Tibial artery (tissue), 4 donors: ENCODE results near the gene GAD1.
A peak's percentile ranks its signal among the peaks of the same experiment; 100 is the strongest.

Source experiments
- DNase-seq, 2 donors: peaks; one replicate each; pipeline ENCODE4 v3.0.0-alpha.2; 2019
- H3K27ac ChIP-seq, 2 donors: fragments of 200-600 bp; sonication (generic) in 1 of 2; 1 replicate in 1 of 2; 2 replicates in 1 of 2; pipeline ENCODE4 v1.5.1; 2018 to 2019; ENCODE audit warnings: mild to moderate bottlenecking in 1 of 2
- H3K27me3 ChIP-seq, 2 donors: fragments of 200-600 bp; sonication (generic) in 1 of 2; one replicate each; pipeline versions ENCODE4 v1.5.1 to v1.6.0; 2016 to 2019
- H3K36me3 ChIP-seq, 3 donors: fragments of 200-600 bp; sonication (generic) in 2 of 3; one replicate each; pipeline ENCODE4 v1.5.1; 2016 to 2019; ENCODE audit warnings: mild to moderate bottlenecking in 2 of 3
- H3K4me1 ChIP-seq, 4 donors: fragments of 200-600 bp; sonication (generic) in 2 of 4; 1 replicate in 3 of 4; 2 replicates in 1 of 4; pipeline ENCODE4 v1.5.1; 2016 to 2019
- H3K4me3 ChIP-seq, 2 donors: fragments of 200-600 bp; sonication (generic) in 1 of 2; 1 replicate in 1 of 2; 2 replicates in 1 of 2; pipeline ENCODE4 v1.5.1; 2018 to 2019; ENCODE audit warnings: mild to moderate bottlenecking in 2 of 2
- H3K9me3 ChIP-seq, 3 donors: fragments of 200-600 bp; sonication (generic) in 1 of 3; one replicate each; pipeline ENCODE4 v1.5.1; 2016 to 2019
- intact Hi-C: fragments of 100-400 bp; cut with DNase I; formaldehyde crosslinking; loops from one replicate; pipeline ENCODE4 v1.15.0; 2023; ENCODE audit warnings: low total_unique reads
- TF ChIP-seq, protein P1 (sequence below), 2 experiments: fragments of 200-600 bp in 1 of 2; fragments of 450-650 bp in 1 of 2; IDR thresholded peaks; one replicate each; pipeline ENCODE4 v1.5.1; 2017 to 2019; ENCODE audit warnings: antibody characterized with exemption in 2 of 2, mild to moderate bottlenecking in 1 of 2, moderate library complexity in 1 of 2

GAD1 gene

DNA sequence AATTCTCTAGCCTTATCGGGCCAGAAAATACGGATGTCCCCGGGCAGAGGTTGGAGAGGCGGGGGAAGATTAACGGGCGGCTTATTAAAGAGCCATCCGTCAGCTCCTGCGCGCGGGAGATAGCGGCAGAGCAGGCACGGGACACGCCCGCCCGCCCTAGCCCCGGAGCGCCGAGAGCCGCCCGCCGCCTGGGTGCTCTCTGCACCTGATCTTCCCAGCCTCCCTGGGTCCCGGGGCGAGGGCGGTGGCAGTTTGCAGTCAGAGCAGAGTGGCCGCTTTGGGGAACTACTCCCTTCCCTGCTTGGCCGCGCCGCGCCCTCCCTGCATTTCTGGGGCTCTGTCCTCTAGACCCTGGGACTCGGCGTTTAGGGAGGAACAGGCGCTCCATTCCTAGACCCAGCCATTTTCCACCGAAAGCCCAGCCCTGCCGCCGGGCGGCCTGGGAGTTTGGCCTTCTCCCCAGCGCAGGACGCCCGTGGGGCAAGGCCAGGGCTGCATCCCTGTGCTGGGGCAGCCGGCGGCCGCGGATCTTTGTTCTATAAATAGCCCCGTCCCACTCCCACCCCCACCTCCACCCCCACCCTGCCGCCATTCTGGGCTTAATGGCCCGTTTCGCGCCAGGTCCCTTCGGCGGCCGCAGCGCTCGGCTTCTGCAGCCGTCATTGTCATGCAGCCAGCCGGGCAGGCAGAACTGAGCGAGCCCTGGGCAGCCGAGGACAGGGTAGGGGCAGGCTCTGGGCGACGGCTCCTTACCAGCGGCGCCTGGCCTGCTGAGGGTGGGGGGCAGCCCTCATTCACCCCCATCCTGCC lies 6.6 kb downstream of the GAD1 start:
- Histone ChIP-seq H3K4me1 (peaks cover 0 to 56% (median 44%) of the 10 kb centered on the region in 4 donors), H3K4me3 (peak overlapping the region; percentile 42 to 58), H3K9me3 (no peaks in the 10 kb centered on the region), H3K27me3 (peaks cover 2 to 45% of the 10 kb centered on the region in 2 donors), H3K36me3 (no peaks in the 10 kb centered on the region), H3K27ac (peak overlapping the region in 1 of 2 donors; percentile 64)
- TF ChIP-seq, protein P1, sequence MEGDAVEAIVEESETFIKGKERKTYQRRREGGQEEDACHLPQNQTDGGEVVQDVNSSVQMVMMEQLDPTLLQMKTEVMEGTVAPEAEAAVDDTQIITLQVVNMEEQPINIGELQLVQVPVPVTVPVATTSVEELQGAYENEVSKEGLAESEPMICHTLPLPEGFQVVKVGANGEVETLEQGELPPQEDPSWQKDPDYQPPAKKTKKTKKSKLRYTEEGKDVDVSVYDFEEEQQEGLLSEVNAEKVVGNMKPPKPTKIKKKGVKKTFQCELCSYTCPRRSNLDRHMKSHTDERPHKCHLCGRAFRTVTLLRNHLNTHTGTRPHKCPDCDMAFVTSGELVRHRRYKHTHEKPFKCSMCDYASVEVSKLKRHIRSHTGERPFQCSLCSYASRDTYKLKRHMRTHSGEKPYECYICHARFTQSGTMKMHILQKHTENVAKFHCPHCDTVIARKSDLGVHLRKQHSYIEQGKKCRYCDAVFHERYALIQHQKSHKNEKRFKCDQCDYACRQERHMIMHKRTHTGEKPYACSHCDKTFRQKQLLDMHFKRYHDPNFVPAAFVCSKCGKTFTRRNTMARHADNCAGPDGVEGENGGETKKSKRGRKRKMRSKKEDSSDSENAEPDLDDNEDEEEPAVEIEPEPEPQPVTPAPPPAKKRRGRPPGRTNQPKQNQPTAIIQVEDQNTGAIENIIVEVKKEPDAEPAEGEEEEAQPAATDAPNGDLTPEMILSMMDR (IDR thresholded peaks at IDR 0.05), result no peak
- no peak for DNase-seq
- intact Hi-C loops, result no loop called here

DNA sequence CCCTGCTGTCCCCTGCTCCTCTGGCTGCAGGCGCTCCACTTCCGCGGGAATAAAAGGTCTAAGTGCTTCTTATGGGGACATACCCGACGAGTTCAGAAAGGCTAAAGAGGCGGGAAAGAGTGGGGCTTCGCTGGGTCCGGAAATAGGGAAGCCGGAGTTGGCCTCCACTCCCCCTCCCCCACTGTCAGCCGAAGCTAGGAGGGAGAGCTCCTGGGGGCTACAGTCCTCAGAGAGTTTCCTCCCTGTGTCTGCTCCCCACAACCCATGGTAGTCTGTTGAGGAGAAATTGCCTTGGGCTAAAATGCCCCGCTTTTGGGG lies 7.2 kb downstream of the GAD1 start:
- no peak for DNase-seq
- H3K27me3 ChIP-seq, result peaks cover 2 to 39% of the 10 kb centered on the region in 2 donors
- TF ChIP-seq, protein P1 (IDR thresholded peaks at IDR 0.05), result no peak
- H3K9me3 ChIP-seq, result no peaks in the 10 kb centered on the region
- peaks cover 0 to 50% (median 39%) of the 10 kb centered on the region in 4 donors for H3K4me1 ChIP-seq
- H3K4me3 ChIP-seq, result peak overlapping the region; percentile 42 to 58
- intact Hi-C loops, result no loop called here
- no peaks in the 10 kb centered on the region for H3K36me3 ChIP-seq
- H3K27ac ChIP-seq, result peak overlapping the region in 1 of 2 donors; percentile 64

DNA sequence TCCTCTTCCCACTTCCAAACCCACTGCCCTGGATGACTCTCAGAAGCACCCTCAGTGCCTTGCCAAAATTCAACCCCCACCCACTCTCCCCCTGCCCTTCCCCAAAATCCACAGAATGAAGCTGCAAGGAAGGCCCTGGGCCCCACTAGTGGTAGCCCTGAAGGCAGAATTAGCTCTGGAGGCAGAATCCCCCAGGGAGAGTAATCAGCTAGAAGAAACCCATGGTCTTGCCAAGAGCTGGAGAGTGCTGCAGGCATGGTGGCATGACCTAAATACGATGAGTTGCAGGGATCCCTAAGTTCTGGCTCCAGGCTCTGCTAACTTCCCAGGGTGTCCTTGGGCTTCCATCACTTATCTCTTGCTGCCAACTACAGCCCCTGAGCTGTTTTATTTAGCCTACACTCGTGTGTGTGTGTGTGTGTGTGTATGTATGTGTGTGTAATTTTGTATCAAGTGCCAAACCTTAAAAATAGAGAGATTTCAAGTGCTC lies 7.9 kb downstream of the GAD1 start:
- TF ChIP-seq, protein P1 (IDR thresholded peaks at IDR 0.05), result no peak
- Histone ChIP-seq H3K27ac (no peak overlapping the region), H3K4me3 (no peak overlapping the region), H3K9me3 (no peaks in the 10 kb centered on the region), H3K27me3 (peaks cover 2 to 32% of the 10 kb centered on the region in 2 donors), H3K36me3 (no peaks in the 10 kb centered on the region), H3K4me1 (peaks cover 0 to 50% (median 38%) of the 10 kb centered on the region in 4 donors)
- intact Hi-C loops, result no loop called here
- DNase-seq, result no peak

DNA sequence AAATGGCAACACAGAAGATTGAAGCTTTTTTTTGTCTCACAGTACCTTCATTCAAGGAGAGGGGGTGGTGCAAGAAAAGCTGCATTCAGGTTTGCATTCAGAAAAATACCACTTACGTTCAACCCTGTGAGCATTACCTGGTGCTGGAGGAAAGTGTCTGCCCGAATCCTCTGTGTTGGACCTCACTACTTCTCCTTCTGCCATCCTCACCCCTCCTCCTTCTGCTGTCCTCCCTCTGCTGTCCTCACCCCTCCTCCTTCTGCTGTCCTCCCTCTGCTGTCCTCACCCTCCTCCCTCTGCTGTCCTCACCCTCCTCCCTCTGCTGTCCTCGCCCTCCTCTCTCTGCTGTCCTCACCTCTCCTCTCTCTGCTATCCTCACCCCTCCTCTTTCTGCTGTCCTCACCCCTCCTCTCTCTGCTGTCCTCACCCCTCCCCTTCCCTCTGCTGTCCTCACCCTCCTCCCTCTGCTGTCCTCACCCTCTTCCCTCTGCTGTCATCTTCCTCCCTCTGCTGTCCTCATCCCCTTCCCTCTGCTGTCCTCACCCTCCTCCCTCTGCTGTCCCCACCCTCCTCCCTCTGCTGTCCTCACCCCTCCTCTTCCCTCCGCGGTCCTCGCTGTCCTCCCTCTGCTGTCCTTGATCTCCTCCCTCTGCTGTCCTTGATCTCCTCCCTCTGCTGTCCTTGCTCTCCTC lies 11.3 kb downstream of the GAD1 start:
- Histone ChIP-seq H3K4me1 (peaks cover 0 to 17% (median 10%) of the 10 kb centered on the region in 4 donors), H3K36me3 (peaks cover 0 to 10% (median 0%) of the 10 kb centered on the region in 3 donors), H3K27me3 (peaks cover 0 to 8% of the 10 kb centered on the region in 2 donors), H3K9me3 (no peaks in the 10 kb centered on the region), H3K4me3 (no peak overlapping the region), H3K27ac (no peak overlapping the region)
- TF ChIP-seq, protein P1 (IDR thresholded peaks at IDR 0.05), result no peak
- DNase-seq, result no peak
- intact Hi-C loops, result no loop called here

DNA sequence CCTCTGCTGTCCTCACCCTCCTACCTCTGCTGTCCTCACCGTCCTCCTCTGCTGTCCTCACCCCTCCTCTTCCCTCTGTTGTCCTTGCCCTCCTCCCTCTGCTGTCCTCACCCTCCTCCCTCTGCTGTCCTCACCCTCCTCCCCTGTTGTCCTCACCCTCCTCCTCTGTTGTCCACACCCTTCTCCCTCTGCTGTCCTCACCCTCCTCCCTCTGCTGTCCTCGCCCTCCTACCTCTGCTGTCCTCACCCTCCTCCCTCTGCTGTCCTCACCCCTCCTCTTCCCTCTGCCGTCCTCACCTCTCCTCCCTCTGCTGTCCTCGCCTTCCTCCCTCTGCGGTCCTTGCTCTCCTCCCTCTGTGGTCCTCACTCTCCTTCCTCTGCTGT lies 11.8 kb downstream of the GAD1 start:
- no peak overlapping the region for H3K4me3 ChIP-seq
- peaks cover 0 to 12% (median 7%) of the 10 kb centered on the region in 4 donors for H3K4me1 ChIP-seq
- no peak overlapping the region for H3K27ac ChIP-seq
- TF ChIP-seq, protein P1 (IDR thresholded peaks at IDR 0.05), result no peak
- peaks cover 0 to 6% of the 10 kb centered on the region in 2 donors for H3K27me3 ChIP-seq
- intact Hi-C loops, result no loop called here
- H3K9me3 ChIP-seq, result no peaks in the 10 kb centered on the region
- no peak for DNase-seq
- peaks cover 0 to 10% (median 0%) of the 10 kb centered on the region in 3 donors for H3K36me3 ChIP-seq
